Peyer's patch (tissue), 4 donors: ENCODE data around the gene IFI27L1.

Experiments used
- CTCF ChIP-seq, 6 experiments: fragments of 450-650 bp in 4 of 6; fragments of 200-600 bp in 2 of 6; sonication (generic) in 1 of 6; IDR thresholded peaks; one replicate each; pipeline ENCODE4 v1.5.1; 2017 to 2019; ENCODE audit warnings: antibody characterized with exemption in 6 of 6, mild to moderate bottlenecking in 3 of 6, moderate library complexity in 1 of 6
- POLR2A ChIP-seq, 2 donors: fragments of 450-650 bp; IDR thresholded peaks; one replicate each; pipeline ENCODE4 v1.5.1; 2017; ENCODE audit warnings: antibody characterized with exemption in 2 of 2, mild to moderate bottlenecking in 2 of 2, moderate library complexity in 2 of 2

- TF ChIP-seq CTCF (IDR thresholded peaks at IDR 0.05) (no peak), POLR2A (IDR thresholded peaks at IDR 0.05) (no peak)
Measured at GRCh38 chr14:94040247-94040646, 40.9 kb upstream of the IFI27L1 start.
